Measurements from ENCODE around the gene IL27RA.

DNA sequence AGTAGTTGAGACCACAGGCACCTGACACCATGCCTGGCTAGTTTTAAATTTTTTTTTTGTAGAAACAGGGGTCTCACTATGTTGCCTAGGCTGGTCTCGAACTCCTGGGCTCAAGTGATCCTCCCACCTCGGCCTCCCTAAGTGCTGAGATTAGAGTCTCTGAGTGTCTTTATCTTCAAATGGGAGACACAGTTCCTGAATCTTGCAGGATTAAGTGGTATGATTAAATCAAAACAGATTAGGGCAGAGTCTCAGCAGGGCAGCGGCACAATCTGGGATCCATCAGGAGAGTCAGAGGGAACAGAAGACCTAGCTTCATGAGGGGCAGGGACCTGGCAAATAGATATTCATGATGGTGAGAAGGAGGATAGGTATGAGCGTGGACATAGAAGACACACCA is 2.7 kb upstream of the IL27RA start:
- TF ChIP-seq SUZ12 (IDR thresholded peaks at IDR 0.05) (no peak), FOXM1 (IDR thresholded peaks at IDR 0.05; ENCODE audit: borderline replicate concordance) (no peak), TARDBP (IDR thresholded peaks at IDR 0.05) (no peak), FOXK2 (IDR thresholded peaks at IDR 0.05) (no peak), FOXA1 (IDR thresholded peaks at IDR 0.05) (no peak), SP1 (IDR thresholded peaks at IDR 0.05) (no peak), BHLHE40 (IDR thresholded peaks at IDR 0.05; ENCODE audit: borderline replicate concordance) (no peak)
- TF ChIP-seq, protein P1, sequence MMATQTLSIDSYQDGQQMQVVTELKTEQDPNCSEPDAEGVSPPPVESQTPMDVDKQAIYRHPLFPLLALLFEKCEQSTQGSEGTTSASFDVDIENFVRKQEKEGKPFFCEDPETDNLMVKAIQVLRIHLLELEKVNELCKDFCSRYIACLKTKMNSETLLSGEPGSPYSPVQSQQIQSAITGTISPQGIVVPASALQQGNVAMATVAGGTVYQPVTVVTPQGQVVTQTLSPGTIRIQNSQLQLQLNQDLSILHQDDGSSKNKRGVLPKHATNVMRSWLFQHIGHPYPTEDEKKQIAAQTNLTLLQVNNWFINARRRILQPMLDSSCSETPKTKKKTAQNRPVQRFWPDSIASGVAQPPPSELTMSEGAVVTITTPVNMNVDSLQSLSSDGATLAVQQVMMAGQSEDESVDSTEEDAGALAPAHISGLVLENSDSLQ (IDR thresholded peaks at IDR 0.05) = no peak
